Spleen (tissue), 11 donors: Measurements from ENCODE around the gene THAP4. TPM values are rescaled to one million over a fixed set of nuclear protein-coding genes. Genes with fewer than 3 reads are reported as not detected.

ENCODE experiments used
- DNase-seq: peaks from one replicate; pipeline ENCODE4 v3.0.0-alpha.2; 2020
- H3K27ac ChIP-seq, 8 donors: fragments of 200-600 bp; sonication (generic) in 7 of 8; 1 replicate in 4 of 8; 2 replicates in 4 of 8; pipeline versions ENCODE4 v1.5.0 to v1.8.0; 2016 to 2021; ENCODE audit warnings: inconsistent platforms in 4 of 8, mild to moderate bottlenecking in 4 of 8, moderate library complexity in 1 of 8
- H3K27me3 ChIP-seq, 7 donors: fragments of 200-600 bp; sonication (generic) in 6 of 7; replicated peaks in 1 of 7; 1 replicate in 4 of 7; 2 replicates in 3 of 7; pipeline versions ENCODE4 v1.5.0 to v1.8.0; 2016 to 2021; ENCODE audit warnings: inconsistent platforms in 3 of 7, mild to moderate bottlenecking in 1 of 7
- H3K36me3 ChIP-seq, 6 donors: fragments of 200-600 bp; sonication (generic) in 5 of 6; 1 replicate in 4 of 6; 2 replicates in 2 of 6; pipeline versions ENCODE4 v1.5.0 to v1.8.0; 2016 to 2021; ENCODE audit warnings: inconsistent platforms in 2 of 6
- H3K4me1 ChIP-seq, 6 donors: fragments of 200-600 bp; sonication (generic) in 5 of 6; 1 replicate in 3 of 6; 2 replicates in 3 of 6; pipeline versions ENCODE4 v1.5.0 to v1.8.0; 2016 to 2021; ENCODE audit warnings: inconsistent platforms in 3 of 6
- H3K4me3 ChIP-seq, 8 donors: fragments of 200-600 bp; sonication (generic) in 7 of 8; 1 replicate in 4 of 8; 2 replicates in 4 of 8; pipeline versions ENCODE4 v1.5.0 to v1.8.0; 2016 to 2021; ENCODE audit warnings: inconsistent platforms in 4 of 8, mild to moderate bottlenecking in 4 of 8, moderate library complexity in 2 of 8
- H3K9me3 ChIP-seq, 8 donors: fragments of 200-600 bp; sonication (generic) in 7 of 8; 1 replicate in 4 of 8; 2 replicates in 4 of 8; pipeline versions ENCODE4 v1.5.0 to v1.8.0; 2016 to 2021; ENCODE audit warnings: inconsistent platforms in 4 of 8
- CTCF ChIP-seq, 11 experiments: fragments of 200-600 bp in 7 of 11; fragments of 450-650 bp in 4 of 11; sonication (generic) in 4 of 11; IDR thresholded peaks in 8 of 11; conservative IDR thresholded peaks in 3 of 11; 1 replicate in 7 of 11; 2 replicates in 4 of 11; pipeline versions ENCODE4 v1.4.0 to v1.8.0; 2016 to 2021; ENCODE audit warnings: antibody characterized with exemption in 11 of 11, inconsistent platforms in 4 of 11, mild to moderate bottlenecking in 1 of 11
- POLR2A ChIP-seq, 3 donors: fragments of 450-650 bp; IDR thresholded peaks; one replicate each; pipeline ENCODE4 v1.5.1; 2017; ENCODE audit warnings: antibody characterized with exemption in 3 of 3, mild to moderate bottlenecking in 1 of 3
- POLR2AphosphoS5 ChIP-seq, 3 donors: sonication (generic); formaldehyde crosslinking; IDR thresholded peaks; one replicate each; pipeline ENCODE4 v1.5.1; 2017; ENCODE audit warnings: antibody characterized with exemption in 3 of 3
- WGBS, 5 donors: extraction: QIAGEN DNeasy Blood & Tissue Kit in 3 of 5; methylation state at CpG; one replicate each; pipeline versions ENCODE4 v1.1.5 to v1.1.7; 2013 to 2018; 5-methylcytosine and 5-hydroxymethylcytosine counted together
- intact Hi-C: fragments of 100-400 bp; cut with DNase I; formaldehyde crosslinking; loops from one replicate; pipeline ENCODE4 v1.15.0; 2023; ENCODE audit warnings: low total_unique reads
- polyA plus RNA-seq, 3 donors: library from polyadenylated mRNA; stranded (reverse); fragments of 200-250 nt; gene quantifications; one replicate each; pipeline ENCODE4 v1.2.1, GENCODE V29; 2013
- total RNA-seq, 7 donors: library from RNA; depleted of rRNA in 3 of 7; stranded (reverse); fragments of >200 nt in 3 of 7; fragmentation: NEBNext Ultra II Directional in 4 of 7; extraction: Animal tissue kit (Norgen Biotek cat#: 25700) in 4 of 7; gene quantifications; one replicate each; pipeline versions ENCODE4 v1.1.0 to v1.2.1, GENCODE V29; 2016 to 2021
- donor health status: healthy with polysubstance abuse.
- donor health status: DM: no; HTN: no; CAD: no; lungs with moderate emphysema.
- donor health status: DM: no; HTN: no; CAD: no.
- donor health status: Bipolar disorder and iron deficiency.
- donor health status: healthy.
- donor health status: DM: no; HTN: no; CAD: no.
- donor health status: DM: yes; HTN: yes; CAD: no.

Gene THAP4
- total and polyA plus RNA-seq, 10 donors: 21.0 to 31.5 (median 27.8) TPM

- Histone ChIP-seq H3K9me3 (no peaks in the 10 kb centered on the region), H3K4me1 (no peaks in the 10 kb centered on the region), H3K27me3 (no peaks in the 10 kb centered on the region), H3K4me3 (no peak overlapping the region), H3K36me3 (peaks cover 6 to 100% (median 89%) of the 10 kb centered on the region in 6 donors), H3K27ac (no peak overlapping the region)
- intact Hi-C loops: no loop called here
- 95 to 98% (median 97%) methylated on average over 13 of the region's 13 CpGs for WGBS, 5 donors
- DNase-seq: no peak
- TF ChIP-seq POLR2A (IDR thresholded peaks at IDR 0.05): no peak
- TF ChIP-seq POLR2AphosphoS5 (IDR thresholded peaks at IDR 0.05): no peak
- no peak for TF ChIP-seq CTCF (IDR thresholded peaks at IDR 0.05 in 8 of 11, conservative IDR thresholded peaks at IDR 0.05 in 3 of 11)
These were observed 19.3 kb upstream of the THAP4 start for GRCh38 chr2:241656190-241656741.

DNA sequence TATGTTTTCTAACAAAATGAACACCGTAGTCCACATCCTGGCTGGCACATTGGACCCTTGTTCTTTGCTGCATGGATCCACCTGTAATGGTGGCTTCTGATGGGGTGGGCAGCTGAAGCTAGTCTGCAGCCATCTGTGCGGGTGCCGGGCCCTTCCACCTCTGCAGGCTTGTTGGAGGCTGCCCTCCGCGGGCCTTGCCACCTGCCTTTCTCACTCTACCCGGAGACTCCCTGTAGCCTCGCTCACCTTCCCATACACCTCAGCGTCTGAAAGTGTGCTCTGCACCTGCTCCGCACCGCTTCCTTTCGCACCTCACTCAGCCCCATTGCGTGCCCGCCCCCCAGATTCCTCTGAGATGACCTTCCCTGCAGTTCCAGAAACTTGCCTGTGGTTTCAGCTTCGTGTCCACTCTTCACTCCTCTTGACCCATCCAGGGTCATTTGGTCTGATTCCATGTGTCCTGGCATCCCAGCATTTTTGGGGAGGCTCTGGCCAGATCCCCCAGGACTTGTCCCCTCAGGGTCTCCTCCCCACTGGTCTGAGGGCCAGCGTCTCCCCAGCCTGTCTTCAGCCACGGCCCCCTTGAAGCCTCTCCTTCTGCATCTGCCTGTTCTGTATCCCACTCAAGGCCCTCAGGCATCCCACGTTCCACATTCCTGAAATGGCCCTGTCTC lies 18.7 kb upstream of the THAP4 start:
- peaks cover 6 to 100% (median 88%) of the 10 kb centered on the region in 6 donors for H3K36me3 ChIP-seq
- 94 to 97% (median 95%) methylated on average over 17 of the region's 17 CpGs for WGBS, 5 donors
- H3K27ac ChIP-seq: no peak overlapping the region
- TF ChIP-seq POLR2A (IDR thresholded peaks at IDR 0.05): no peak
- TF ChIP-seq POLR2AphosphoS5 (IDR thresholded peaks at IDR 0.05): no peak
- no peak for TF ChIP-seq CTCF (IDR thresholded peaks at IDR 0.05 in 8 of 11, conservative IDR thresholded peaks at IDR 0.05 in 3 of 11)
- H3K4me3 ChIP-seq: no peak overlapping the region
- H3K9me3 ChIP-seq: no peaks in the 10 kb centered on the region
- intact Hi-C loops: no loop called here
- no peak for DNase-seq
- no peaks in the 10 kb centered on the region for H3K4me1 ChIP-seq
- no peaks in the 10 kb centered on the region for H3K27me3 ChIP-seq

GRCh38 chr2:241654551-241654950 lies 17.6 kb upstream of the THAP4 start:
- intact Hi-C loops: no loop called here
- H3K4me1 ChIP-seq: peaks cover 0 to 5% (median 0%) of the 10 kb centered on the region in 6 donors
- no peaks in the 10 kb centered on the region for H3K27me3 ChIP-seq
- no peak for TF ChIP-seq CTCF (IDR thresholded peaks at IDR 0.05 in 8 of 11, conservative IDR thresholded peaks at IDR 0.05 in 3 of 11)
- no peak for TF ChIP-seq POLR2A (IDR thresholded peaks at IDR 0.05)
- no peak for DNase-seq
- H3K27ac ChIP-seq: peak overlapping the region in 1 of 8 donors; percentile 9
- H3K4me3 ChIP-seq: no peak overlapping the region
- H3K36me3 ChIP-seq: peaks cover 6 to 99% (median 77%) of the 10 kb centered on the region in 6 donors
- H3K9me3 ChIP-seq: no peaks in the 10 kb centered on the region
- WGBS, 5 donors: 78 to 92% (median 84%) methylated on average over 10 to 12 of the region's 12 CpGs

DNA sequence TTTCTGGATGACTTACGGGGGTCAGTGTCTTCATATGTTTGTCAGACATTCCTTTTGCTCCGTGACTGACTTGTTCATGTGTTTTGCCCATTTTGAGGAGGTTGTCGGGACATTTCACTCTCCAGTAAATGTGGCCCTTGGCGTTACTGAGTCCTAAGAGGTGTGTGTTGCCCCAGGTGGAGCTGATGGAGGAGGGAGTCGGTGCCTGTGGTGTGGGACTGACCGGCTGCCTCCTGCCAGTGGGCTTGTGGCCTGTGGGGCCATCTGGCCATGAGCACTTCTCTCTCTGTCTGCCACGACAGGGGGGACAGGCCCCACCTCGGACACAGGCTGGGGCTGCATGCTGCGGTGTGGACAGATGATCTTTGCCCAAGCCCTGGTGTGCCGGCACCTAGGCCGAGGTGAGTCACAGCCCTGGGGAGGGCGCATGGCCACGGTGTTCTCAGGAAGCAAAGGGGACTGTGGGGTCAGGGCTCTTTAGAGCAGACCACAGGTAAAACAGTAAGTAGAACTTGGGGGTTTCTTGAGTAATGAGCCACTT lies 16.3 kb upstream of the THAP4 start:
- peaks cover 0 to 16% (median 0%) of the 10 kb centered on the region in 6 donors for H3K4me1 ChIP-seq
- no peak for TF ChIP-seq POLR2AphosphoS5 (IDR thresholded peaks at IDR 0.05)
- H3K27ac ChIP-seq: no peak overlapping the region
- H3K9me3 ChIP-seq: no peaks in the 10 kb centered on the region
- WGBS, 5 donors: 91 to 96% (median 95%) methylated on average over 13 of the region's 13 CpGs
- intact Hi-C loops: no loop called here
- H3K36me3 ChIP-seq: peaks cover 6 to 86% (median 65%) of the 10 kb centered on the region in 6 donors
- DNase-seq: no peak
- no peaks in the 10 kb centered on the region for H3K27me3 ChIP-seq
- H3K4me3 ChIP-seq: no peak overlapping the region
